Lower leg skin (tissue), 4 donors: ENCODE data around the gene CEP112. TPM values are rescaled to one million over a fixed set of nuclear protein-coding genes. Genes with fewer than 3 reads are reported as not detected.

Source experiments
- DNase-seq, 2 donors: peaks; one replicate each; pipeline ENCODE4 v3.0.0-alpha.2; 2019; ENCODE audit warnings: low spot score in 2 of 2
- H3K4me3 ChIP-seq: fragments of 200-600 bp; sonication (generic); 2 replicates; pipeline ENCODE4 v1.5.1; 2017; ENCODE audit warnings: mild to moderate bottlenecking, low read depth; ENCODE audit not compliant: poor library complexity, severe bottlenecking
- POLR2A ChIP-seq, 2 donors: fragments of 450-650 bp; IDR thresholded peaks; one replicate each; pipeline ENCODE4 v1.6.1; 2016 to 2017; ENCODE audit warnings: antibody characterized with exemption in 2 of 2, mild to moderate bottlenecking in 1 of 2, moderate library complexity in 1 of 2
- WGBS, 2 donors: methylation state at CpG; one replicate each; pipeline ENCODE4 v1.1.5; 2018; 5-methylcytosine and 5-hydroxymethylcytosine counted together
- intact Hi-C: fragments of 100-400 bp; cut with DNase I; formaldehyde crosslinking; loops from one replicate; pipeline ENCODE4 v1.15.0; 2023; ENCODE audit warnings: low total_unique reads
- total RNA-seq, 4 donors: library from RNA; depleted of rRNA; stranded (reverse); fragments of >200 nt; gene quantifications; one replicate each; pipeline ENCODE4 v1.1.0, GENCODE V29; 2016
- TF ChIP-seq, protein P1 (sequence below), 3 donors: fragments of 450-650 bp; IDR thresholded peaks; one replicate each; pipeline ENCODE4 v1.5.1; 2016; ENCODE audit warnings: antibody characterized with exemption in 3 of 3, mild to moderate bottlenecking in 3 of 3, moderate library complexity in 2 of 3

The CEP112 gene
- total RNA-seq, 4 donors from 2014 or later: 1.6 to 7.6 (median 3.6) TPM

DNA sequence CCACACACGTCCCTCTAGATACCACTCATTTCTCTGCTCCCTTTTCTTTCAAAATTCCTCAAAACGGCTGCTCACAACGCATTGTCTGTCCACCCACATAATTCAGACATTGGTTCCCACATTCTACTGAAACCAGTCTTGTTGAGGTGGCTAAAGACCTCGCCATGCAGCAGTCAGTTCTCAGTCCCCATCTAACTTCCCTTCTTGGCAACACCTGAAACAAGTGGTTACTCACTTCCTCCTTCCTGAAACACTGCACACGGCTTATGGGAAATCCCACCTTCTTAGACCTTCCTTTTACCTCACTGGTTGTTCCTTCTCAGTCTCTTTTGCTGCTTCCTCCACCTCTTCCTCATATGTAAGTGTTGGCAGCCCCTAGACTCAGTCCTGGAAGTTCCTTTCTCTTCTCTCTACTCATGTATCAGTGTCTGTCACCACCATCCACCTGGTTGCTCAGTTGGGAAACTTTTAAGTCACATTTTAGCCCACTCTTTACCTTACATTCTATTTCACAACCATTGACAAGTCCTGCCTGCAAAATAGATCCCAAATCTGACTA, 277.1 kb downstream of the CEP112 start:
- 80 to 84% methylated on average over 5 of the region's 5 CpGs for WGBS, 2 donors
- intact Hi-C loops: no loop called here
- TF ChIP-seq POLR2A (IDR thresholded peaks at IDR 0.05): no peak
- TF ChIP-seq, protein P1, sequence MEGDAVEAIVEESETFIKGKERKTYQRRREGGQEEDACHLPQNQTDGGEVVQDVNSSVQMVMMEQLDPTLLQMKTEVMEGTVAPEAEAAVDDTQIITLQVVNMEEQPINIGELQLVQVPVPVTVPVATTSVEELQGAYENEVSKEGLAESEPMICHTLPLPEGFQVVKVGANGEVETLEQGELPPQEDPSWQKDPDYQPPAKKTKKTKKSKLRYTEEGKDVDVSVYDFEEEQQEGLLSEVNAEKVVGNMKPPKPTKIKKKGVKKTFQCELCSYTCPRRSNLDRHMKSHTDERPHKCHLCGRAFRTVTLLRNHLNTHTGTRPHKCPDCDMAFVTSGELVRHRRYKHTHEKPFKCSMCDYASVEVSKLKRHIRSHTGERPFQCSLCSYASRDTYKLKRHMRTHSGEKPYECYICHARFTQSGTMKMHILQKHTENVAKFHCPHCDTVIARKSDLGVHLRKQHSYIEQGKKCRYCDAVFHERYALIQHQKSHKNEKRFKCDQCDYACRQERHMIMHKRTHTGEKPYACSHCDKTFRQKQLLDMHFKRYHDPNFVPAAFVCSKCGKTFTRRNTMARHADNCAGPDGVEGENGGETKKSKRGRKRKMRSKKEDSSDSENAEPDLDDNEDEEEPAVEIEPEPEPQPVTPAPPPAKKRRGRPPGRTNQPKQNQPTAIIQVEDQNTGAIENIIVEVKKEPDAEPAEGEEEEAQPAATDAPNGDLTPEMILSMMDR (IDR thresholded peaks at IDR 0.05): no peak
- no peak for DNase-seq
- H3K4me3 ChIP-seq: no peak overlapping the region

DNA sequence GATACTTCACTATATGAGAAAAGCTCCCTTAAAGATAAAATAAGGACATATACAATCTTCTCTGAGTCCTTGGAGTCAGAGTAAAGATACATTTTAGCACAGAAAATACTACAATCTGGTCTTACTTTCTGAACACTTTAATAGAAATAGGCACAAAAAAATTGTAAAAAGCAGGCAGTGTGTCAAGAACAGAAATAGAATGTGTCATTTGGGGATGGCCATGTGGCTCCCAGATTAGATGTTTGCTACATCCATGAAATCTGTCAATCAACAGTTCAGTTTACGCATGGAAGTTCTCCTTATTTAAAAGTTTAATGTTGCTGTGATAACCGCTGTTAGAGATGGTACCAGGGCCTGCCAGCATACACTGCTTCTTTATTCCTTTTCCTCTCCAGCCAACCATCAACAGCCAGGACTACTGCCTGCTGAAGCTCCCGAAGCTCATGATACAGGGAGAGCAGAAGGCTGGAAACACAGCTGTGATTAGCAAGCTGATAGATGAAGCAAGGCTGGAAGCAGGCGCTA, 278.5 kb downstream of the CEP112 start:
- intact Hi-C loops: no loop called here
- no peak overlapping the region for H3K4me3 ChIP-seq
- no peak for DNase-seq
- WGBS, 2 donors: 60 to 64% methylated on average over 4 of the region's 4 CpGs
- TF ChIP-seq, protein P1 (IDR thresholded peaks at IDR 0.05): no peak

DNA sequence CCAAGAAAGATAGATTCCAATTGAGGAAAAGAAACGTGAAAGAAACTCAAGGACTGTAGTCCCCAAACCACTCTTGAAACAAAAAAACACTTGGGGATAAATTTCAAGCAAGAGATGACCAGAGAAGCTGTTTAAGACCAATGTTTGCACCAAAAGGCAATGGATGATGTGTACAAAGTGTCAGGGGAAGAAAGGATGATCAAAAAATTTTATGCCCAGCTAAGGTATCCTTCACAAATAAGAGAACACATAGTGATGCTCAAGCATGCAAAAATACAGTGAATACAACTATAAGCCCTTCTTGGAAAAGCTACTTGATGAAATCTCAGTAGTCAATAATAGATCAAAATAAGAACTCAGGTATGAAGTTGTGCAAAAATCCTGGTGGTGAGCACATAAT, 281.1 kb downstream of the CEP112 start:
- no peak for TF ChIP-seq POLR2A (IDR thresholded peaks at IDR 0.05)
- TF ChIP-seq, protein P1 (IDR thresholded peaks at IDR 0.05): no peak

DNA sequence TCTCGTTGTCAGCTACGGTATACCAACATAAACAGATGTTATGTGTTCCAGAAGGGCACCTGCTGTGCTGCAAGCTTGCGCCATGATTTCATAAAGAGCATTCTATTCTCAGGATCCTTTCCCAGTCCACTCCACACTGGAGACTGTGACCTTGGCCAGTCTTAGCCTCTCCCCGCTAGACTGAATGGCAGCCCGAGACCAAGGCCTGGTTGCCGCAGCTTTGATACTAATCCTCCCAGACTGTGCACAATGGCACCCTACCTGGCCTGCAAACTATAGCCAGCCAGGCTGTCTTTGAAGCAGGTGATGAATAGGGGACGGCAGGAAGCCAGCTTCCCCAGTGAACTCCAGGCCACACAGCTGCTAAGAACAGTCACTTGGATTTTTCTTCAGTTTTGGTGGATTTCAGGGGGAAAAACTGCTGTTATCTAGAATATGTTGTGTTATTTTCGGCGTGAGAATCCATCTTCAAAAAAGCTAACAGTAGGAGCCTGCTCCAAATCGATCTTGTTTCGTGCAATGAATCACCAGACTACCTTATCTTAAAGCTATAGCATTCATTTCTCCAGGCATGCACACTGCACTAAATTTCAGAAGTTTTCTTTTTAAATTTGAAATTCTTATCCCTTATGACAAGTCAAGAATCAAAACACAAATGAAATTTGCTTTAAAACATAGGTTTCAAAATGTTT, 289.0 kb downstream of the CEP112 start:
- no peak for TF ChIP-seq POLR2A (IDR thresholded peaks at IDR 0.05)
- TF ChIP-seq, protein P1 (IDR thresholded peaks at IDR 0.05): no peak
- H3K4me3 ChIP-seq: no peak overlapping the region
- DNase-seq: no peak
- WGBS, 2 donors: 92% methylated on average over 11 of the region's 11 CpGs
- intact Hi-C loops: no loop called here

More for the DNA sequence above, 281.1 kb downstream of the CEP112 start:
- intact Hi-C loops: no loop called here
- no peak overlapping the region for H3K4me3 ChIP-seq
- DNase-seq: no peak
- 92 to 94% methylated on average over 1 of the region's 1 CpG for WGBS, 2 donors

DNA sequence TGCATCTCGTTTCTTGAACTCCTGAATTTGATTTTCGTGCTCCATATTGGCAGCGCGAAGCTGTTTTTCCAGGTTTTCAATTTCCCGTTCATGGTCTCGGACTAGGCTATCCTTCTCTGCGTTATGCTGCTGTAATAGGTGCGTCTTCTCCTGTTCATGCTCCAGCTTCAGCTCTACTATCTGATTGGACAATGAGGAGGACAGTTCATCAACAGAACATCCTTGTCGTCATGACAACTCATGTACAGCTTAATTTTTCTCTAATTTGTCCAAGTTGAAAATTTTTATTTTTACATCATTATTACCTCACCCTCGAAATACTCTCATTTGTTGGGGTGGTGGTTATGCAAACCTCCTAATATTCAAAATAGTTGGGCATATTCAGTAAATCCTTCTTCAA, 289.8 kb downstream of the CEP112 start:
- intact Hi-C loops: no loop called here
- no peak for DNase-seq
- TF ChIP-seq, protein P1 (IDR thresholded peaks at IDR 0.05): no peak
- no peak for TF ChIP-seq POLR2A (IDR thresholded peaks at IDR 0.05)
- no peak overlapping the region for H3K4me3 ChIP-seq
- WGBS, 2 donors: 93 to 97% methylated on average over 10 of the region's 10 CpGs
